GM23338 (cell line): Measurements from ENCODE around the gene NRIP3. TPM values are rescaled to one million over a fixed set of nuclear protein-coding genes. Genes with fewer than 3 reads are reported as not detected.

ENCODE experiments used
- ATAC-seq: fragments of 200-7000 bp; cut with Tn5 transposase; 3 replicates; pipeline ENCODE4 v1.9.1; 2020
- DNase-seq: peaks from one replicate; pipeline ENCODE4 v3.0.0-alpha.2; 2015; ENCODE audit warnings: low spot score
- H2AFZ ChIP-seq: fragments of 200-600 bp; sonication (generic); 2 replicates; pipeline ENCODE4 v1.8.0; 2016; ENCODE audit warnings: antibody characterized with exemption, mild to moderate bottlenecking, moderate library complexity
- H3F3A ChIP-seq: fragments of 200-600 bp; sonication (generic); replicated peaks from 2 replicates; pipeline ENCODE4 v1.8.0; 2017; ENCODE audit warnings: antibody characterized with exemption, mixed run types, low read depth
- H3K27ac ChIP-seq: fragments of 200-600 bp; sonication (generic); 2 replicates; pipeline ENCODE4 v1.6.1; 2016; ENCODE audit warnings: low read depth
- H3K27me3 ChIP-seq: fragments of 200-600 bp; sonication (generic); 2 replicates; pipeline ENCODE4 v1.8.0; 2016; ENCODE audit warnings: mild to moderate bottlenecking, mixed run types, moderate library complexity; ENCODE audit not compliant: insufficient read depth
- H3K36me3 ChIP-seq: fragments of 200-600 bp; sonication (generic); 2 replicates; pipeline ENCODE4 v1.8.0; 2016; ENCODE audit warnings: mild to moderate bottlenecking; ENCODE audit not compliant: insufficient read depth
- H3K4me1 ChIP-seq: fragments of 200-600 bp; sonication (generic); 2 replicates; pipeline ENCODE4 v1.8.0; 2016; ENCODE audit warnings: mild to moderate bottlenecking, moderate library complexity; ENCODE audit not compliant: insufficient read depth
- H3K4me2 ChIP-seq: fragments of 200-600 bp; sonication (generic); 2 replicates; pipeline ENCODE4 v1.7.1; 2017; ENCODE audit warnings: mixed run types
- H3K4me3 ChIP-seq: fragments of 200-600 bp; sonication (generic); 2 replicates; pipeline ENCODE4 v1.6.1; 2016; ENCODE audit warnings: mixed run types
- H3K79me2 ChIP-seq: fragments of 200-600 bp; sonication (generic); replicated peaks from 2 replicates; pipeline ENCODE4 v1.8.0; 2017; ENCODE audit warnings: mild to moderate bottlenecking; ENCODE audit not compliant: insufficient read depth
- H3K9me2 ChIP-seq: fragments of 200-600 bp; sonication (generic); 2 replicates; pipeline ENCODE4 v1.8.0; 2017; ENCODE audit not compliant: insufficient read depth
- H4K20me1 ChIP-seq: fragments of 200-600 bp; sonication (generic); replicated peaks from 2 replicates; pipeline ENCODE4 v1.8.0; 2017; ENCODE audit warnings: mild to moderate bottlenecking; ENCODE audit not compliant: insufficient read depth
- H3K27ac Mint-ChIP-seq: 2 replicates; pipeline ENCODE4 v1.8.0; 2020; ENCODE audit warnings: inconsistent platforms, mild to moderate bottlenecking, moderate library complexity, mixed read lengths
- H3K27me3 Mint-ChIP-seq: 3 replicates; pipeline ENCODE4 v1.8.0; 2022; ENCODE audit warnings: low read depth, mild to moderate bottlenecking, moderate library complexity, mixed read lengths, inconsistent platforms; ENCODE audit not compliant: insufficient read depth, poor library complexity
- H3K36me3 Mint-ChIP-seq: 3 replicates; pipeline ENCODE4 v1.8.0; 2021; ENCODE audit warnings: low read depth, mild to moderate bottlenecking, inconsistent platforms, moderate library complexity, mixed read lengths
- H3K4me1 Mint-ChIP-seq: 3 replicates; pipeline ENCODE4 v1.8.0; 2020; ENCODE audit warnings: mild to moderate bottlenecking, inconsistent platforms, mixed read lengths
- H3K4me3 Mint-ChIP-seq: 3 replicates; pipeline ENCODE4 v1.8.0; 2021; ENCODE audit warnings: moderate library complexity, mild to moderate bottlenecking, inconsistent platforms, mixed read lengths
- H3K9me3 Mint-ChIP-seq: 3 replicates; pipeline ENCODE4 v1.8.0; 2020; ENCODE audit warnings: moderate library complexity, mild to moderate bottlenecking, inconsistent platforms, mixed read lengths
- CREB1 ChIP-seq: fragments of 250-450 bp; sonication (Bioruptor Pico); IDR thresholded peaks from 2 replicates; pipeline ENCODE4 v1.5.0; 2020; ENCODE audit warnings: low read depth, mild to moderate bottlenecking, moderate library complexity
- EZH2phosphoT487 ChIP-seq: fragments of 200-600 bp; sonication (generic); IDR thresholded peaks from one replicate; pipeline ENCODE4 v1.8.1; 2018; ENCODE audit warnings: antibody characterized with exemption; ENCODE audit not compliant: unreplicated experiment
- JUNB ChIP-seq: IDR thresholded peaks from one replicate; pipeline ENCODE4 v1.6.1; 2016; ENCODE audit warnings: antibody characterized with exemption; ENCODE audit not compliant: unreplicated experiment
- POLR2AphosphoS5 ChIP-seq: IDR thresholded peaks from 2 replicates; pipeline ENCODE4 v1.6.1; 2016; ENCODE audit warnings: antibody characterized with exemption, low read depth
- STAT1 ChIP-seq: IDR thresholded peaks from one replicate; pipeline ENCODE4 v1.6.1; 2016; ENCODE audit warnings: antibody characterized with exemption; ENCODE audit not compliant: unreplicated experiment
- polyA plus RNA-seq: library from polyadenylated mRNA; unstranded; fragments of >200 nt; fragmentation: Nextera tagmentation; extraction: Ambion mirVana; gene quantifications from 2 replicates; pipeline ENCODE4 v1.2.1, GENCODE V29; 2016
- total RNA-seq: library from RNA; depleted of rRNA; stranded (reverse); fragments of >200 nt; shearing (Covaris generic); gene quantifications from 2 replicates; pipeline ENCODE4 v1.2.3, GENCODE V29; 2014
- TF ChIP-seq, protein P1 (sequence below): IDR thresholded peaks from one replicate; pipeline ENCODE4 v1.6.1; 2018; ENCODE audit warnings: antibody characterized with exemption; ENCODE audit not compliant: unreplicated experiment
- TF ChIP-seq, protein P2 (sequence below): IDR thresholded peaks from 2 replicates; pipeline ENCODE4 v1.6.1; 2016; ENCODE audit warnings: antibody characterized with exemption
- TF ChIP-seq, protein P3 (sequence below), 2 experiments: fragments of 200-600 bp in 1 of 2; sonication (generic) in 1 of 2; conservative IDR thresholded peaks; 2 replicates each; pipeline versions ENCODE4 v1.5.1 to v1.6.1; 2016 to 2017; ENCODE audit warnings: antibody characterized with exemption in 2 of 2, low read depth in 2 of 2, mild to moderate bottlenecking in 2 of 2, moderate library complexity in 1 of 2

Gene NRIP3
- total and polyA plus RNA-seq, 2 experiments from 2014 or later, result 3.0 to 7.9 TPM

DNA sequence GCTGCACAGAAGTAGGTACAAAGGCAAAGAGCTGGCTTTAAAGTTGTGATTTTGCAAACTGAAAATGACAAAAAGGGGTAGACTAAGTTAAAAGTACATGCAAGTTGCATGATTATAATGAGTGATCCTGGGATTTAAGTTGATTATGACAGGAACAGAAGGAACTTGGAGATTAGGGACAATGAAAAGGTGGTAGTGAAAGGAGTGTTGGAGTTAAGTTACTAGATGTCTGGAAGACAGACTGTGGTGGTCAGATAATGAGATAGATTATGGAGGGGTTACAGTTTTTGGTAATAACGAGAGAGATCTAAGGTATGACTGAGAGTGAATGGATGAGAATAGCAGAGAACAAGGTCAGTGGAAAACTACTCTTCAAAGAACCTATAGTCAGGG lies 31.9 kb downstream of the NRIP3 start (continued):
- TF ChIP-seq STAT1 (no peak), EZH2phosphoT487 (no peak), CREB1 (no peak)
- TF ChIP-seq, protein P1, sequence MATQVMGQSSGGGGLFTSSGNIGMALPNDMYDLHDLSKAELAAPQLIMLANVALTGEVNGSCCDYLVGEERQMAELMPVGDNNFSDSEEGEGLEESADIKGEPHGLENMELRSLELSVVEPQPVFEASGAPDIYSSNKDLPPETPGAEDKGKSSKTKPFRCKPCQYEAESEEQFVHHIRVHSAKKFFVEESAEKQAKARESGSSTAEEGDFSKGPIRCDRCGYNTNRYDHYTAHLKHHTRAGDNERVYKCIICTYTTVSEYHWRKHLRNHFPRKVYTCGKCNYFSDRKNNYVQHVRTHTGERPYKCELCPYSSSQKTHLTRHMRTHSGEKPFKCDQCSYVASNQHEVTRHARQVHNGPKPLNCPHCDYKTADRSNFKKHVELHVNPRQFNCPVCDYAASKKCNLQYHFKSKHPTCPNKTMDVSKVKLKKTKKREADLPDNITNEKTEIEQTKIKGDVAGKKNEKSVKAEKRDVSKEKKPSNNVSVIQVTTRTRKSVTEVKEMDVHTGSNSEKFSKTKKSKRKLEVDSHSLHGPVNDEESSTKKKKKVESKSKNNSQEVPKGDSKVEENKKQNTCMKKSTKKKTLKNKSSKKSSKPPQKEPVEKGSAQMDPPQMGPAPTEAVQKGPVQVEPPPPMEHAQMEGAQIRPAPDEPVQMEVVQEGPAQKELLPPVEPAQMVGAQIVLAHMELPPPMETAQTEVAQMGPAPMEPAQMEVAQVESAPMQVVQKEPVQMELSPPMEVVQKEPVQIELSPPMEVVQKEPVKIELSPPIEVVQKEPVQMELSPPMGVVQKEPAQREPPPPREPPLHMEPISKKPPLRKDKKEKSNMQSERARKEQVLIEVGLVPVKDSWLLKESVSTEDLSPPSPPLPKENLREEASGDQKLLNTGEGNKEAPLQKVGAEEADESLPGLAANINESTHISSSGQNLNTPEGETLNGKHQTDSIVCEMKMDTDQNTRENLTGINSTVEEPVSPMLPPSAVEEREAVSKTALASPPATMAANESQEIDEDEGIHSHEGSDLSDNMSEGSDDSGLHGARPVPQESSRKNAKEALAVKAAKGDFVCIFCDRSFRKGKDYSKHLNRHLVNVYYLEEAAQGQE, result no peak
- TF ChIP-seq, protein P2, sequence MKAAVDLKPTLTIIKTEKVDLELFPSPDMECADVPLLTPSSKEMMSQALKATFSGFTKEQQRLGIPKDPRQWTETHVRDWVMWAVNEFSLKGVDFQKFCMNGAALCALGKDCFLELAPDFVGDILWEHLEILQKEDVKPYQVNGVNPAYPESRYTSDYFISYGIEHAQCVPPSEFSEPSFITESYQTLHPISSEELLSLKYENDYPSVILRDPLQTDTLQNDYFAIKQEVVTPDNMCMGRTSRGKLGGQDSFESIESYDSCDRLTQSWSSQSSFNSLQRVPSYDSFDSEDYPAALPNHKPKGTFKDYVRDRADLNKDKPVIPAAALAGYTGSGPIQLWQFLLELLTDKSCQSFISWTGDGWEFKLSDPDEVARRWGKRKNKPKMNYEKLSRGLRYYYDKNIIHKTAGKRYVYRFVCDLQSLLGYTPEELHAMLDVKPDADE, result no peak

- no peak for DNase-seq
- Histone ChIP-seq H3K27me3 (no peaks in the 10 kb centered on the region), H3F3A (no peaks in the 10 kb centered on the region), H3K27ac (no peak overlapping the region), H3K79me2 (no peaks in the 10 kb centered on the region), H3K4me2 (no peak overlapping the region), H3K9me2 (no peaks in the 10 kb centered on the region), H3K4me1 (no peaks in the 10 kb centered on the region), H3K36me3 (no peaks in the 10 kb centered on the region), H3K4me3 (no peak overlapping the region), H2AFZ (no peak overlapping the region), H4K20me1 (no peaks in the 10 kb centered on the region)
- no peak for ATAC-seq
- Mint-ChIP-seq H3K36me3 (peaks cover 2% of the 10 kb centered on the region; the same call in 2 of the 3 replicates), H3K9me3 (peaks cover 2% of the 10 kb centered on the region; the same call in 1 of the 3 replicates), H3K4me1 (peaks cover 3% of the 10 kb centered on the region; the same call in 2 of the 3 replicates), H3K4me3 (no peak overlapping the region), H3K27ac (no peak overlapping the region), H3K27me3 (no peaks in the 10 kb centered on the region)
- TF ChIP-seq JUNB (no peak), STAT1 (no peak), POLR2AphosphoS5 (no peak)
- TF ChIP-seq, protein P1, result no peak
- TF ChIP-seq, protein P2, result no peak
- TF ChIP-seq, protein P3, sequence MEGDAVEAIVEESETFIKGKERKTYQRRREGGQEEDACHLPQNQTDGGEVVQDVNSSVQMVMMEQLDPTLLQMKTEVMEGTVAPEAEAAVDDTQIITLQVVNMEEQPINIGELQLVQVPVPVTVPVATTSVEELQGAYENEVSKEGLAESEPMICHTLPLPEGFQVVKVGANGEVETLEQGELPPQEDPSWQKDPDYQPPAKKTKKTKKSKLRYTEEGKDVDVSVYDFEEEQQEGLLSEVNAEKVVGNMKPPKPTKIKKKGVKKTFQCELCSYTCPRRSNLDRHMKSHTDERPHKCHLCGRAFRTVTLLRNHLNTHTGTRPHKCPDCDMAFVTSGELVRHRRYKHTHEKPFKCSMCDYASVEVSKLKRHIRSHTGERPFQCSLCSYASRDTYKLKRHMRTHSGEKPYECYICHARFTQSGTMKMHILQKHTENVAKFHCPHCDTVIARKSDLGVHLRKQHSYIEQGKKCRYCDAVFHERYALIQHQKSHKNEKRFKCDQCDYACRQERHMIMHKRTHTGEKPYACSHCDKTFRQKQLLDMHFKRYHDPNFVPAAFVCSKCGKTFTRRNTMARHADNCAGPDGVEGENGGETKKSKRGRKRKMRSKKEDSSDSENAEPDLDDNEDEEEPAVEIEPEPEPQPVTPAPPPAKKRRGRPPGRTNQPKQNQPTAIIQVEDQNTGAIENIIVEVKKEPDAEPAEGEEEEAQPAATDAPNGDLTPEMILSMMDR (conservative IDR thresholded peaks at IDR 0.05; ENCODE audit: low read depth in 2 of 2), result no peak
Observed at GRCh38 chr11:8971196-8971923, 32.4 kb downstream of the NRIP3 start.
